ENCODE data around the gene MYO3B. TPM values are rescaled to one million over a fixed set of nuclear protein-coding genes. Genes with fewer than 3 reads are reported as not detected.

The MYO3B gene
- total and polyA plus RNA-seq, 2 of the 8 experiments (the other 6 are each of a cell fraction or from before 2014, with no cell fraction given), result 0.17 to 0.19 TPM

GRCh38 chr2:170250584-170250983 is 72.6 kb downstream of the MYO3B start:
- Histone ChIP-seq H2BK120ac (replicated peaks; ENCODE audit: low read depth, low read length) (no peak overlapping the region), H3K9me3 (ENCODE audit: insufficient read depth in 2 of 2, low read depth in 1 of 2, low read length in 1 of 2) (no peaks in the 10 kb centered on the region), H3K4me2 (ENCODE audit: insufficient read depth in 1 of 2, low read depth in 2 of 2, low read length in 2 of 2) (no peak overlapping the region), H2BK12ac (ENCODE audit: low read depth, low read length) (no peak overlapping the region), H3K56ac (replicated peaks; ENCODE audit: insufficient read length, low read depth, low read length) (no peak overlapping the region), H4K5ac (ENCODE audit: insufficient read length, low read depth, low read length) (no peak overlapping the region), H3K9ac (replicated peaks in 1 of 4; ENCODE audit: extremely low read depth in 1 of 4, low read depth in 3 of 4, low read length in 3 of 4) (no peak overlapping the region), H3K4ac (replicated peaks; ENCODE audit: insufficient read length, low read depth, low read length) (no peak overlapping the region), H4K20me1 (replicated peaks in 1 of 2; ENCODE audit: control insufficient read depth in 1 of 2, insufficient read depth in 2 of 2, low read length in 2 of 2) (no peaks in the 10 kb centered on the region), H2BK15ac (ENCODE audit: low read length) (no peak overlapping the region), H2AFZ (ENCODE audit: low read length) (no peak overlapping the region), H3K18ac (ENCODE audit: extremely low read depth, low read length) (no peak overlapping the region), H3K23me2 (ENCODE audit: low read depth, low read length) (no peaks in the 10 kb centered on the region; the same call in 1 of the 2 replicates), H2BK20ac (ENCODE audit: low read length) (no peak overlapping the region), H4K8ac (ENCODE audit: extremely low read depth, insufficient read depth, low read length) (no peak overlapping the region), H2BK5ac (ENCODE audit: low read depth, low read length) (no peak overlapping the region), H3K36me3 (ENCODE audit: control insufficient read depth in 2 of 4, insufficient read depth in 4 of 4, low read length in 3 of 4) (no peaks in the 10 kb centered on the region), H3K4me1 (replicated peaks in 1 of 4; ENCODE audit: control insufficient read depth in 3 of 4, insufficient read depth in 4 of 4, low read length in 3 of 4) (no peaks in the 10 kb centered on the region; a peak in 1 of 7 replicates), H3K27ac (ENCODE audit: low read depth, low read length) (no peak overlapping the region), H3K14ac (ENCODE audit: insufficient read length) (no peak overlapping the region), H3K27me3 (replicated peaks in 1 of 4; ENCODE audit: control insufficient read depth in 3 of 4, extremely low read depth in 1 of 4, insufficient read depth in 3 of 4, low read length in 3 of 4) (no peaks in the 10 kb centered on the region), H2AK5ac (ENCODE audit: low read depth, low read length) (no peak overlapping the region), H3K4me3 (ENCODE audit: extremely low read depth in 1 of 4, insufficient read depth in 2 of 4, low read depth in 3 of 4, low read length in 4 of 4) (no peak overlapping the region), H4K91ac (replicated peaks; ENCODE audit: insufficient read length, low read length) (no peak overlapping the region), H3K79me1 (ENCODE audit: low read depth, low read length) (no peaks in the 10 kb centered on the region), H3K23ac (ENCODE audit: insufficient read length) (no peak overlapping the region), H3K79me2 (ENCODE audit: control insufficient read depth in 1 of 2, insufficient read depth in 2 of 2, low read length in 2 of 2) (no peaks in the 10 kb centered on the region)
- 90% methylated on average over 6 of the region's 6 CpGs; no CpG with 5 or more reads in 1 of the 2 experiments for WGBS, 2 experiments (ENCODE audit: extremely low coverage in 1 of 2, insufficient coverage in 1 of 2, insufficient read length in 1 of 2, insufficient replicate concordance in 2 of 2, low coverage in 1 of 2, low lambda C conversion rate in 2 of 2, missing lambda C conversion rate in 1 of 2)
- ChIA-PET POLR2A (ENCODE audit: partially characterized antibody) (no interaction called here), CTCF (ENCODE audit: partially characterized antibody) (no interaction called here)
- no peak for DNase-seq (ENCODE audit: low read depth in 1 of 2, low spot score in 2 of 2)
- FAIRE-seq, result no peak
- no peak for TF ChIP-seq TEAD4 (IDR thresholded peaks at IDR 0.05; ENCODE audit: low read depth, low read length)
- no peak for TF ChIP-seq SP1 (IDR thresholded peaks at IDR 0.05; ENCODE audit: low read depth, low read length)
- TF ChIP-seq USF2 (IDR thresholded peaks at IDR 0.05; ENCODE audit: low read length), result no peak
- no peak for TF ChIP-seq FOSL1 (IDR thresholded peaks at IDR 0.05; ENCODE audit: insufficient read depth, low read depth, low read length)
- no peak for TF ChIP-seq SIRT6 (IDR thresholded peaks at IDR 0.05; ENCODE audit: low read length)
- TF ChIP-seq POU5F1 (IDR thresholded peaks at IDR 0.05; ENCODE audit: low read depth, low read length), result no peak
- no peak for TF ChIP-seq TCF12 (IDR thresholded peaks at IDR 0.05; ENCODE audit: low read depth, low read length)
- no peak for TF ChIP-seq RBBP5 (IDR thresholded peaks at IDR 0.05; ENCODE audit: borderline replicate concordance, low read depth, low read length)
- no peak for TF ChIP-seq SIX5 (IDR thresholded peaks at IDR 0.05; ENCODE audit: low read depth, low read length)
- TF ChIP-seq PHF8 (conservative IDR thresholded peaks at IDR 0.05; ENCODE audit: low read depth, low read length), result no peak
- no peak for TF ChIP-seq ATF2 (IDR thresholded peaks at IDR 0.05; ENCODE audit: low read length)
- no peak for TF ChIP-seq POLR2AphosphoS5 (IDR thresholded peaks at IDR 0.05; ENCODE audit: low read depth, low read length)
- no peak for TF ChIP-seq EGR1 (IDR thresholded peaks at IDR 0.05; ENCODE audit: borderline replicate concordance, low read depth, low read length)
